SK-N-SH treated with all-trans-retinoic acid at 6 μM for 48 hours (cell line): ENCODE results near the gene FAM20C.

Experiments used
- ATAC-seq: fragments of 200-7000 bp; cut with Tn5 transposase; 3 replicates; pipeline ENCODE4 v1.9.1; 2020; ENCODE audit warnings: mild to moderate bottlenecking, moderate library complexity
- ARNTL ChIP-seq: fragments of 450-650 bp; formaldehyde crosslinking; IDR thresholded peaks from 2 replicates; pipeline ENCODE4 v1.5.0; 2020; ENCODE audit warnings: low read depth, mild to moderate bottlenecking, moderate library complexity, borderline replicate concordance
- BACH2 ChIP-seq: fragments of 250-450 bp; sonication (Bioruptor Pico); IDR thresholded peaks from 2 replicates; pipeline ENCODE4 v1.9.0; 2021; ENCODE audit warnings: mild to moderate bottlenecking, borderline replicate concordance
- CSDC2 ChIP-seq: fragments of 250-450 bp; sonication (Bioruptor Pico); IDR thresholded peaks from 2 replicates; pipeline ENCODE4 v1.5.0; 2020; ENCODE audit warnings: mild to moderate bottlenecking, moderate library complexity
- CSRNP3 ChIP-seq: fragments of 250-450 bp; sonication (Bioruptor Pico); IDR thresholded peaks from 2 replicates; pipeline ENCODE4 v1.5.1; 2021; ENCODE audit warnings: mild to moderate bottlenecking, moderate library complexity
- ESRRG ChIP-seq: fragments of 250-450 bp; sonication (Bioruptor Pico); IDR thresholded peaks from 2 replicates; pipeline ENCODE4 v1.6.1; 2021; ENCODE audit warnings: mild to moderate bottlenecking
- GLIS3 ChIP-seq: fragments of 250-450 bp; sonication (Bioruptor Pico); IDR thresholded peaks from 2 replicates; pipeline ENCODE4 v1.5.0; 2020; ENCODE audit warnings: mild to moderate bottlenecking, moderate library complexity
- OSR1 ChIP-seq: fragments of 250-450 bp; sonication (Bioruptor Pico); IDR thresholded peaks from 2 replicates; pipeline ENCODE4 v1.8.0; 2022; ENCODE audit warnings: moderate library complexity, mild to moderate bottlenecking, inconsistent platforms
- POU6F1 ChIP-seq: fragments of 250-450 bp; sonication (Bioruptor Pico); IDR thresholded peaks from 2 replicates; pipeline ENCODE4 v1.8.0; 2021; ENCODE audit warnings: low read depth, mild to moderate bottlenecking, moderate library complexity, borderline replicate concordance
- PPARA ChIP-seq: fragments of 250-450 bp; sonication (Bioruptor Pico); IDR thresholded peaks from 2 replicates; pipeline ENCODE4 v1.5.0; 2020; ENCODE audit warnings: mild to moderate bottlenecking, borderline replicate concordance
- RARB ChIP-seq: fragments of 250-450 bp; sonication (Bioruptor Pico); IDR thresholded peaks from 2 replicates; pipeline ENCODE4 v1.8.0; 2021; ENCODE audit warnings: mild to moderate bottlenecking, moderate library complexity
- SNAI2 ChIP-seq: fragments of 250-450 bp; sonication (Bioruptor Pico); IDR thresholded peaks from 2 replicates; pipeline ENCODE4 v1.5.0; 2020; ENCODE audit warnings: mild to moderate bottlenecking, moderate library complexity
- TCF4 ChIP-seq: fragments of 250-450 bp; sonication (Bioruptor Pico); IDR thresholded peaks from 2 replicates; pipeline ENCODE4 v1.8.0; 2021; ENCODE audit warnings: mild to moderate bottlenecking, moderate library complexity, borderline replicate concordance
- TOX ChIP-seq: fragments of 250-450 bp; sonication (Bioruptor Pico); IDR thresholded peaks from 2 replicates; pipeline ENCODE4 v1.8.0; 2021; ENCODE audit warnings: mild to moderate bottlenecking, moderate library complexity, borderline replicate concordance
- TSHZ2 ChIP-seq: fragments of 250-450 bp; sonication (Bioruptor Pico); IDR thresholded peaks from 2 replicates; pipeline ENCODE4 v1.5.0; 2020; ENCODE audit warnings: mild to moderate bottlenecking, moderate library complexity
- ZC3H10 ChIP-seq: fragments of 250-450 bp; sonication (Bioruptor Pico); IDR thresholded peaks from 2 replicates; pipeline ENCODE4 v1.5.1; 2021; ENCODE audit warnings: mild to moderate bottlenecking, moderate library complexity
- ZFP3 ChIP-seq: fragments of 250-450 bp; sonication (Bioruptor Pico); IDR thresholded peaks from 2 replicates; pipeline ENCODE4 v1.5.0; 2020; ENCODE audit warnings: mild to moderate bottlenecking, moderate library complexity
- ZFP30 ChIP-seq: fragments of 450-650 bp; formaldehyde crosslinking; IDR thresholded peaks from 2 replicates; pipeline ENCODE4 v1.5.0; 2022; ENCODE audit warnings: mild to moderate bottlenecking, moderate library complexity
- ZNF565 ChIP-seq: fragments of 450-650 bp; formaldehyde crosslinking; conservative IDR thresholded peaks from 2 replicates; pipeline ENCODE4 v1.5.0; 2020; ENCODE audit warnings: low read depth, mild to moderate bottlenecking, moderate library complexity
- ZNF70 ChIP-seq: fragments of 450-650 bp; formaldehyde crosslinking; IDR thresholded peaks from 2 replicates; pipeline ENCODE4 v1.5.0; 2020; ENCODE audit warnings: mild to moderate bottlenecking, moderate library complexity
- ZNF8 ChIP-seq: fragments of 450-650 bp; formaldehyde crosslinking; IDR thresholded peaks from 2 replicates; pipeline ENCODE4 v1.5.0; 2020; ENCODE audit warnings: mild to moderate bottlenecking, moderate library complexity
- TF ChIP-seq, protein P1 (sequence below): fragments of 250-450 bp; sonication (Bioruptor Pico); IDR thresholded peaks from 2 replicates; pipeline ENCODE4 v1.5.1; 2020; ENCODE audit warnings: low read depth, mild to moderate bottlenecking, moderate library complexity

FAM20C gene

DNA sequence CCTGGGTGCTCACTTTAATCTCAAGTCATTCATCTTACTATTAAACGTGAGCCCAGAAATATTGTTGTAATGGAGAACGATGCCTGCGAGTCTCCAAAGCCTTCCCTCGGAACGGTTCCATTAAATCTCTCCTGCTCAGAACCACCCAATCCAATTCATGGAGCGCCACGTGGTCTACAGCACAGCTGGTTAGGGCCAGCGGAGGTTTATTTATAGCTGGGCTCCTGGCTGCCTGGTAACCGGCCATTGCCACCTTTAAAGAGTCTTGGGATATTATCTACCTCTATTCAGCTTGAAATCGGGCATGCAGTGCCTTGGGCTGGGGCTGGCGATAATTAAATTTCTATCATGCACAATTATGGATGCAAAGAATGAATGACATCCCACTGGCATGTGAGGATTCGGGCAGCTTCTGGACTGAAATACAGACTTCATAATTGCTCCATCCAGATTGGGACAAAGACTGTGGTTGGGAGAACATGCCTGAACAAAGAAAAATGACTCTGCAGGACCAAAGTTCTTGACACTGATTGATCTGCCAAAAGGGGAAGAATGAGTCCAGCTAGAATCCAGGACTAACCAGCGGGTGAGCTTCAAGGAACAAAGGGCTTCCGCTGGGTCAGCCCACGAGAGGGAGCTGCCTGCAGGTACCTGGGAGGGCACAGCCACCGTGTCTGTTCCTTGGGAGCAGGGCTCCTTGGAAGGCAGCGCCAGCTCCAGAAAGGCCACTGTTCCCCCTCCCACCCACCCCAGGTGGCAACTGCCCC, 7.3 kb downstream of the FAM20C start:
- TF ChIP-seq BACH2 (no peak), ZNF8 (CRISPR knock-in tag) (no peak), CSDC2 (CRISPR knock-in tag) (no peak), CSRNP3 (no peak), ZFP30 (CRISPR knock-in tag) (no peak), ZFP3 (CRISPR knock-in tag) (no peak), RARB (no peak), OSR1 (no peak), PPARA (no peak), SNAI2 (CRISPR knock-in tag) (no peak), TOX (CRISPR knock-in tag) (no peak), ZC3H10 (no peak), GLIS3 (no peak), ESRRG (CRISPR knock-in tag) (no peak), TSHZ2 (CRISPR knock-in tag) (no peak), POU6F1 (no peak)
- TF ChIP-seq, protein P1, sequence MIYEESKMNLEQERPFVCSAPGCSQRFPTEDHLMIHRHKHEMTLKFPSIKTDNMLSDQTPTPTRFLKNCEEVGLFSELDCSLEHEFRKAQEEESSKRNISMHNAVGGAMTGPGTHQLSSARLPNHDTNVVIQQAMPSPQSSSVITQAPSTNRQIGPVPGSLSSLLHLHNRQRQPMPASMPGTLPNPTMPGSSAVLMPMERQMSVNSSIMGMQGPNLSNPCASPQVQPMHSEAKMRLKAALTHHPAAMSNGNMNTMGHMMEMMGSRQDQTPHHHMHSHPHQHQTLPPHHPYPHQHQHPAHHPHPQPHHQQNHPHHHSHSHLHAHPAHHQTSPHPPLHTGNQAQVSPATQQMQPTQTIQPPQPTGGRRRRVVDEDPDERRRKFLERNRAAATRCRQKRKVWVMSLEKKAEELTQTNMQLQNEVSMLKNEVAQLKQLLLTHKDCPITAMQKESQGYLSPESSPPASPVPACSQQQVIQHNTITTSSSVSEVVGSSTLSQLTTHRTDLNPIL (CRISPR knock-in tag), result no peak
- no peak for ATAC-seq

- TF ChIP-seq, protein P1 (CRISPR knock-in tag), result no peak
- TF ChIP-seq OSR1, result no peak
- TF ChIP-seq SNAI2 (CRISPR knock-in tag), result no peak
- TF ChIP-seq ZFP3 (CRISPR knock-in tag), result no peak
- no peak for TF ChIP-seq GLIS3
- no peak for TF ChIP-seq POU6F1
- no peak for TF ChIP-seq ZNF8 (CRISPR knock-in tag)
- no peak for TF ChIP-seq ARNTL (CRISPR knock-in tag)
- no peak for TF ChIP-seq ZNF565 (CRISPR knock-in tag)
- TF ChIP-seq TCF4, result no peak
- TF ChIP-seq CSRNP3, result no peak
- TF ChIP-seq RARB, result no peak
- TF ChIP-seq BACH2, result no peak
- no peak for TF ChIP-seq ZNF70
- no peak for TF ChIP-seq TSHZ2 (CRISPR knock-in tag)
- no peak for ATAC-seq
These were observed 7.9 kb downstream of the FAM20C start for GRCh38 chr7:200290-200689.
